Activated naive CD4-positive, alpha-beta T cell treated with anti-CD3 and anti-CD28 coated beads, Interleukin-2, amount 50 U/mL, for 72 hours (primary cell): Measurements from ENCODE around the gene SNTG2. TPM values are rescaled to one million over a fixed set of nuclear protein-coding genes. Genes with fewer than 3 reads are reported as not detected.
"Not testable (repeated sequence)": the region's sequence is repeated elsewhere in the genome, so short reads cannot be mapped to it uniquely, and the experiment has no call there.

Experiments
- ATAC-seq, 2 donors: fragments of 150-1000 bp; cut with Tn5 transposase; 2 replicates each; pipeline ENCODE4 v1.10.0; 2021; ENCODE audit warnings: mild to moderate bottlenecking in 2 of 2, moderate library complexity in 2 of 2
- DNase-seq, 2 donors: peaks; one replicate each; pipeline ENCODE4 v3.0.0; 2021 to 2022; ENCODE audit warnings: low spot score in 2 of 2
- H3K27ac Mint-ChIP-seq, 2 donors: one replicate each; pipeline ENCODE4 v1.8.0; 2022; ENCODE audit warnings: mild to moderate bottlenecking in 2 of 2, mixed read lengths in 2 of 2
- H3K36me3 Mint-ChIP-seq, 2 donors: one replicate each; pipeline ENCODE4 v1.8.0; 2022; ENCODE audit warnings: mixed read lengths in 2 of 2
- H3K9me3 Mint-ChIP-seq, 2 donors: one replicate each; pipeline ENCODE4 v1.8.0; 2022; ENCODE audit warnings: mixed read lengths in 2 of 2
- total RNA-seq, 2 donors: library from RNA; stranded (reverse); gene quantifications; one replicate each; pipeline ENCODE4 v1.2.3, GENCODE V29; 2022

Gene SNTG2
- total RNA-seq, 2 donors from 2014 or later, result 0.27 to 2.6 TPM

GRCh38 chr2:1117569-1117968 lies 166.9 kb downstream of the SNTG2 start:
- ATAC-seq (no peak), DNase-seq (no peak)
- Mint-ChIP-seq H3K9me3 (peaks cover 17 to 36% of the 10 kb centered on the region in 2 donors), H3K27ac (no peak overlapping the region), H3K36me3 (peaks cover 1 to 35% of the 10 kb centered on the region in 2 donors)

- no peak overlapping the region for H3K27ac Mint-ChIP-seq
- H3K36me3 Mint-ChIP-seq, result no peaks in the 10 kb centered on the region
- peaks cover 0 to 5% of the 10 kb centered on the region in 2 donors for H3K9me3 Mint-ChIP-seq
- ATAC-seq (no peak), DNase-seq (no peak)
These were observed 174.6 kb downstream of the SNTG2 start for GRCh38 chr2:1125217-1125616.

GRCh38 chr2:1125633-1126370 lies 175.2 kb downstream of the SNTG2 start:
- DNase-seq (no peak), ATAC-seq (no peak)
- Mint-ChIP-seq H3K27ac (no peak overlapping the region), H3K9me3 (peaks cover 0 to 5% of the 10 kb centered on the region in 2 donors), H3K36me3 (no peaks in the 10 kb centered on the region)

GRCh38 chr2:1129982-1130381 lies 179.3 kb downstream of the SNTG2 start:
- peaks cover 0 to 5% of the 10 kb centered on the region in 2 donors for H3K9me3 Mint-ChIP-seq
- no peak for ATAC-seq
- H3K27ac Mint-ChIP-seq, result no peak overlapping the region
- H3K36me3 Mint-ChIP-seq, result peaks cover 0 to 8% of the 10 kb centered on the region in 2 donors
- DNase-seq, result no peak

- DNase-seq (no peak), ATAC-seq (no peak)
- Mint-ChIP-seq H3K9me3 (peaks cover 0 to 5% of the 10 kb centered on the region in 2 donors), H3K27ac (no peak overlapping the region), H3K36me3 (peaks cover 0 to 8% of the 10 kb centered on the region in 2 donors)
These were observed 180.3 kb downstream of the SNTG2 start for GRCh38 chr2:1130922-1131321.

GRCh38 chr2:1132328-1132969 lies 181.8 kb downstream of the SNTG2 start:
- Mint-ChIP-seq H3K27ac (no peak overlapping the region), H3K36me3 (peaks cover 0 to 8% of the 10 kb centered on the region in 2 donors), H3K9me3 (peaks cover 0 to 5% of the 10 kb centered on the region in 2 donors)
- ATAC-seq (peak; percentile 63 to 87), DNase-seq (peak in 1 of 2 donors; percentile 50)

GRCh38 chr2:1133896-1134295 lies 183.2 kb downstream of the SNTG2 start:
- not testable (repeated sequence) for ATAC-seq, H3K36me3 Mint-ChIP-seq, H3K9me3 Mint-ChIP-seq
- peak overlapping the region in 1 of 2 donors; percentile 93 for H3K27ac Mint-ChIP-seq
- peak in 1 of 2 donors; percentile 28 for DNase-seq

GRCh38 chr2:1134629-1135028 lies 184.0 kb downstream of the SNTG2 start:
- no peak for ATAC-seq
- no peak for DNase-seq
- H3K27ac Mint-ChIP-seq, result no peak overlapping the region
- peaks cover 0 to 5% of the 10 kb centered on the region in 2 donors for H3K9me3 Mint-ChIP-seq
- peaks cover 0 to 8% of the 10 kb centered on the region in 2 donors for H3K36me3 Mint-ChIP-seq

- DNase-seq, result no peak
- ATAC-seq, result no peak
- Mint-ChIP-seq H3K27ac (peak overlapping the region in 1 of 2 donors; percentile 61), H3K9me3 (peaks cover 0 to 5% of the 10 kb centered on the region in 2 donors), H3K36me3 (peaks cover 0 to 8% of the 10 kb centered on the region in 2 donors)
These were observed 185.4 kb downstream of the SNTG2 start for GRCh38 chr2:1136067-1136466.

GRCh38 chr2:1136846-1137245 lies 186.2 kb downstream of the SNTG2 start:
- Mint-ChIP-seq H3K27ac (peak overlapping the region in 1 of 2 donors; percentile 13), H3K36me3 (peaks cover 0 to 8% of the 10 kb centered on the region in 2 donors), H3K9me3 (peaks cover 0 to 5% of the 10 kb centered on the region in 2 donors)
- peak; percentile 60 to 70 for ATAC-seq
- no peak for DNase-seq

GRCh38 chr2:1137264-1137663 lies 186.6 kb downstream of the SNTG2 start:
- no peak for ATAC-seq
- Mint-ChIP-seq H3K27ac (no peak overlapping the region), H3K36me3 (peaks cover 0 to 8% of the 10 kb centered on the region in 2 donors), H3K9me3 (peaks cover 0 to 5% of the 10 kb centered on the region in 2 donors)
- DNase-seq, result no peak

- Mint-ChIP-seq H3K36me3 (peaks cover 0 to 8% of the 10 kb centered on the region in 2 donors), H3K27ac (no peak overlapping the region), H3K9me3 (peaks cover 1 to 5% of the 10 kb centered on the region in 2 donors)
- DNase-seq, result no peak
- no peak for ATAC-seq
These were observed 187.3 kb downstream of the SNTG2 start for GRCh38 chr2:1137913-1138391.

- ATAC-seq (peak; percentile 46 to 68), DNase-seq (peak in 1 of 2 donors; percentile 69)
- H3K9me3 Mint-ChIP-seq, result peaks cover 12 to 14% of the 10 kb centered on the region in 2 donors
- H3K27ac Mint-ChIP-seq, result no peak overlapping the region
- peaks cover 7 to 15% of the 10 kb centered on the region in 2 donors for H3K36me3 Mint-ChIP-seq
These were observed 189.8 kb downstream of the SNTG2 start for GRCh38 chr2:1140389-1141003.

- Mint-ChIP-seq H3K36me3 (peaks cover 7 to 15% of the 10 kb centered on the region in 2 donors), H3K27ac (no peak overlapping the region), H3K9me3 (peaks cover 12 to 14% of the 10 kb centered on the region in 2 donors)
- DNase-seq (no peak), ATAC-seq (no peak)
These were observed 190.4 kb downstream of the SNTG2 start for GRCh38 chr2:1141079-1141478.

- Mint-ChIP-seq H3K27ac (peak overlapping the region in 1 of 2 donors; percentile 82), H3K9me3 (peaks cover 12 to 14% of the 10 kb centered on the region in 2 donors), H3K36me3 (peaks cover 7 to 15% of the 10 kb centered on the region in 2 donors)
- ATAC-seq (peak in 1 of 2 donors; percentile 86), DNase-seq (no peak)
These were observed 192.5 kb downstream of the SNTG2 start for GRCh38 chr2:1143129-1143528.

- ATAC-seq (no peak), DNase-seq (no peak)
- peaks cover 9 to 14% of the 10 kb centered on the region in 2 donors for H3K9me3 Mint-ChIP-seq
- H3K36me3 Mint-ChIP-seq, result peaks cover 7 to 14% of the 10 kb centered on the region in 2 donors
- no peak overlapping the region for H3K27ac Mint-ChIP-seq
These were observed 197.4 kb downstream of the SNTG2 start for GRCh38 chr2:1147873-1148612.
